Endothelial cell of hepatic sinusoid (primary cell): ENCODE measurements around the gene ECEL1.
"Not testable (repeated sequence)": the region's sequence is repeated elsewhere in the genome, so short reads cannot be mapped to it uniquely, and the experiment has no call there.

Experiments used
- in situ Hi-C: cut with HindIII; loops from 2 replicates; pipeline ENCODE4 v1.10.0; 2017; ENCODE audit warnings: low sequenced_read_pairs

The ECEL1 gene, protein sequence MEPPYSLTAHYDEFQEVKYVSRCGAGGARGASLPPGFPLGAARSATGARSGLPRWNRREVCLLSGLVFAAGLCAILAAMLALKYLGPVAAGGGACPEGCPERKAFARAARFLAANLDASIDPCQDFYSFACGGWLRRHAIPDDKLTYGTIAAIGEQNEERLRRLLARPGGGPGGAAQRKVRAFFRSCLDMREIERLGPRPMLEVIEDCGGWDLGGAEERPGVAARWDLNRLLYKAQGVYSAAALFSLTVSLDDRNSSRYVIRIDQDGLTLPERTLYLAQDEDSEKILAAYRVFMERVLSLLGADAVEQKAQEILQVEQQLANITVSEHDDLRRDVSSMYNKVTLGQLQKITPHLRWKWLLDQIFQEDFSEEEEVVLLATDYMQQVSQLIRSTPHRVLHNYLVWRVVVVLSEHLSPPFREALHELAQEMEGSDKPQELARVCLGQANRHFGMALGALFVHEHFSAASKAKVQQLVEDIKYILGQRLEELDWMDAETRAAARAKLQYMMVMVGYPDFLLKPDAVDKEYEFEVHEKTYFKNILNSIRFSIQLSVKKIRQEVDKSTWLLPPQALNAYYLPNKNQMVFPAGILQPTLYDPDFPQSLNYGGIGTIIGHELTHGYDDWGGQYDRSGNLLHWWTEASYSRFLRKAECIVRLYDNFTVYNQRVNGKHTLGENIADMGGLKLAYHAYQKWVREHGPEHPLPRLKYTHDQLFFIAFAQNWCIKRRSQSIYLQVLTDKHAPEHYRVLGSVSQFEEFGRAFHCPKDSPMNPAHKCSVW

DNA sequence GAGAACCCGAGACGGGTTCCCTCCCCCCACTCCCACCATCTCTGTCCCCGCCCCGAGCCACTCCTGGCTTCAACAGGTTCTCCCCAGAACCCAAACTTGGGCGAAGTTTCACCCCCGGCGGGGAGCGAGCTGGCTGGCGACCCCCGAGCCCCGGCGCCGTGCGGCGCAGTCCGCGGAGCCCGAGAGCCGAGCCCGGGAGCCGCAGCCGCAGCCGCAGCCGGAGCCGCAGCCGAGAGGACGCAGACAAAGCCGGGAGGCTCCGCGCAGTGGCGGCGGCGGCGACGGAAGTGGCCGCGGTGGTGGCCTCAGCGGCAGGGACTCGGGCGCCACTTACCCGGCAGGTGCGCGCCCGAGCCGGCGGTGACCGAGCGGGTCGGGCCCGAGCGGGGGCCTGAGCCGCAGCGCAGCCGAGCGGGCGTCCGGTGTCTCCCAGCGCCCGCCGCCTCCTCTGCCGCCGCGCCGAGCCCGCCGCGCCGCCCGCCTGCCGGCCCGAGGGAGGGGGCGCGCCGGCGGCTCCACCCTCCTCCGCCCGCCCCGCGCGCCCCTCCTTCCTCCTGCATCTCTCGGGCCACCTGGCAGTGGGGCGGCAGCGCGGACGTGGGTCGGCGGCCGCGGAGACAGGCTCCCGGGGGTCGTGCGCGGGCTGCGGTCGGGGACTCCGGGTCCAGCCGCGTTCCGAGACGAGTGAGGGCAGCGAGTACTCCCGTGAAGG is at the start of gene ECEL1:
Gene ECEL1 (minus strand): TSS at position 450 of the 712 bp plus-strand sequence. CDS start 1,181 bp downstream, outside the sequence.
- in situ Hi-C loops, result no loop called here

DNA sequence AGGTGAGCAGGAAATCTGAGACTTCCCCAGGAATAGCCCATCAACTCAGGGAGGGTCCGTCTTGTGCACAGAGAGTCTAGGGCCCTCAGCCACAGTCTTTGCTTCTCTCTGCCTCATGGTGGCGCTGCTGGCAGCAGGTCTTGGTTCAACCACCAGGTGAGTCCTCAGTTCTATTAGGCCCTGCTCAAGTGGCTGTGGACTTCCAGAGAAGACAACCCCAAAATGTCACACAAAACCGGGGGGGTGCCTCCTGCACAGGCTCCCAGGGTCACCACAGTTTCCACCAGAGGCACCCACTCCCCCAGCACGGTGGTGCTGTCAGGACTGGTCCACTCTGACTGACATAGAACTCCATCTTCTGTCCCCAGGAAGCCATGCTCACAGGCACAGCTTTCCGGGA is 49.4 kb upstream of the ECEL1 start:
- in situ Hi-C loops, result no loop called here

DNA sequence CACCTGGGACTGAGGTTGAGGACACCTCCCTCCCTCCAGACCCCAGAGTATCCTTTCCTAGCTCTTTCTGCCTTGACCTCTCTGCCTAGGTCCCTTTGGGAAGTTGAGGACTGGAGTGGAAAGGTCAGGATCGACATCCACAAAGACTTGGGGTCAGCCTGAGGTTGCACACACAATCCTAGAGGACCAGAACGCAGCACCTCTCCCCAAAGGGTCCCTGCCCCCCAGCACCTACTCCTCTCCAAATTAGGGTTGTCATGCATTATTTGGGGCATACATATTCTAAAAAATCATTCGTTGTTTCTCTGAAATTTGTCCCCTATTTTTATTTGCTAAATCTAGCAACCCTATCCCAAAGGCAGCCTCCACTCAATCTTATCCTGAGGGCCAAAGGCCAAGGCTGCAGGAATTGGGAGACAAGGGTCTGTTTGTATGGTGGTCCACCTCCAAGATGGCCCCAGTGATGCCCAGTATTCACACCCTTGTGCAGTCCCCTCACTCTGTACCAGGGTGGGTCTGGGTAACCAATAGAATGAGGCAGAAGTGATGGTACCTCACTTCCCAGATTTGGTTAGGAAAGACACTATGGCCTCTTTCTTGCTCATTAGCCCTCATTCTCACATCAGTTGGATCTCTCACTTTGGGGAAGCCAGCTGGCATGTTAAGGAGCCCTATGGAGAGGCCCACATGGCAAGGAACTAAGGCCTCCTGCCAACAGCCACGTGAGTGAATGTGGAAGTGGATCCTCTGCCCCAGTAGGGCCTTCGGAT is 48.3 kb upstream of the ECEL1 start:
- in situ Hi-C loops, result no loop called here

DNA sequence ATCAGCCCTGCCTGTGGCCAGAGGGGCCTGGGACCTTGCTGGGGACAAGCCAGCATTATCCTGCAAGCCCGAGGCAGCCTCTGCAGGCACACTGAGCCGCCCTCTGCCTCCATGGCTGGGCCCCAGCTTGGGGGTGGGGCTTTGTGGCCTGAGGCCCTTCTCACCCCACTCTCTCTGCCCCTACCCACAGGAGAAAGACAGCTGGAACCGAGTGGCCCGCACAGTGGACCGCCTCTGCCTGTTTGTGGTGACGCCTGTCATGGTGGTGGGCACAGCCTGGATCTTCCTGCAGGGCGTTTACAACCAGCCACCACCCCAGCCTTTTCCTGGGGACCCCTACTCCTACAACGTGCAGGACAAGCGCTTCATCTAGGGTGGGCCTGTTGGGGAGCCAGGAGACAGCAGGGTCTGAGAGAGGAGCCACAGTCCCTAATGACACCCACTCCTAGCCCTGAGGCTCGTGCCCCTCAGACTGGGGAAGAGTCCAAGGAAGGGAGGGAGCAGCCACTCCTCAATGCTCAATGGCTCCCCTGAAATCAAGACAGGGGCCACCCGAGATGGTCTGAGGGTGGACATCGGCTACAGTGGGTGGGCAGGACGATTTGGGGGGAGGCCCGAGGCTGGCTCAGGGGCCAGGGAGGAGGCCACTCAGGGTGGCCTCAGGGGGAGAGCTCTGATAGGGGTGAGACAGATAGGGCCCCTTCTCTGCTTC is 47.5 kb upstream of the ECEL1 start:
- in situ Hi-C loops, result no loop called here

DNA sequence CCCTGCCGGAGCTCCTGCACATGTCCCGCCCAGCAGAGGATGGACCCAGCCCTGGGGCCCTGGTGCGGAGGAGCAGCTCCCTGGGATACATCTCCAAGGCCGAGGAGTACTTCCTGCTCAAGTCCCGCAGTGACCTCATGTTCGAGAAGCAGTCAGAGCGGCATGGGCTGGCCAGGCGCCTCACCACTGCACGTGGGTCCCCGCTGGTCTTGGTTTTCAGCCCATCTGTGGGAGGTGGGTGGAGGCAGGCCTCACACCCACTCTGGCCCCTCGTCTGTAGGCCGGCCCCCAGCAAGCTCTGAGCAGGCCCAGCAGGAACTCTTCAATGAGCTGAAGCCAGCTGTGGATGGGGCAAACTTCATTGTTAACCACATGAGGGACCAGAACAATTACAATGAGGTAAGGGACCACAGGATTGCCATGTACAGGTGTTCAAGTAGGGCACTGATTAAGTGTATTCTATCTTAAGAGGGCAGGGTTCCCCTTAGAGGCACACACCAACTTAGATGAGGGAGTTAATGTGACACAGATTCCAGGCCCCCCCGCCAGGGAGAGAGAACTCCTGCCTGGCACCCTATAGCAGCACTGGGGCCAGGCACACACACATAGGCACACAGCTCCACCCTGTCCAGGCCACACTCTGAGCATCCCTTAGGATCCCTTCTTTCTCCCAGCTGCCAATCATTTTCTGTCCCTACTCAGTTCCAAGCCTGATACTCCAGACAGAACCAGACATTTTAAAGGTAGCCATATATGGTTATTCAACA is 46.5 kb upstream of the ECEL1 start:
- in situ Hi-C loops, result no loop called here

DNA sequence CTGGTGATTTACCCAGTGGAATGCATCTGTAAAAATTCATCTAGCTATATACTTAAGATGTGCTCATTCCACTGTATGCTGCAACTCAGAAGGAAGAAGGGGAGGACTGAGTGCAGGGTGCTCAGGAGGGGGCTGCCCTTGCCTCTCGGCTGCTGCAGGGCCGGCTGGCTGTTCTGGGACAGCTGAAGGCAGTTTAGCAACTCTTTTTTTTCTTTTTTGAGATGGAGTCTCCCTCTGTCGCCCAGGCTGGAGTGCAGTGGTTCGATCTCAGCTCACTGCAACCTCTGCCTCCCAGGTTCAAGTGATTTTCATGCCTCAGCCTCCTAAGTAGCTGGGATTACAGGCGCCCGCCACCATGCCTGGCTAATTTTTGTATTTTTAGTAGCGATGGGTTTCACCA is 45.2 kb upstream of the ECEL1 start:
- in situ Hi-C loops, result not testable (repeated sequence)

DNA sequence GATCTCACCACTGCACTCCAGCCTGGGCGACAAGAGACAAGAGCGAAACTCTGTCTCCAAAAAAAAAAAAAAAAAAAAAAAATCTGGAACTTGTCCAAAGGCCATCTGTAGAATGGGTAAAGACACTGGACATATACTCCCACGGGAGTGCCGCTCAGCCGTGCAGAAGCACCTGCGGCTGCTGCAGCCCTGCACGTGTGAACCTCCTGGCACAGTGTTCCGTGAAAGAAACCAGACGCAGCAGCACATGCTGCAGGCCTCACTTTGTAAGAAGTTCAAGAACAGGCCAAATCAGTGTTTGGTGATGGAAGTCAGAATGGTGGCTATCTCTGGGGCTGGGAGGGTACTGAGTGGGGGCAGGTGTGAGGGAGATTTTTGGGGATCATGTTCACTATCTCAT is 44.8 kb upstream of the ECEL1 start:
- in situ Hi-C loops, result no loop called here

DNA sequence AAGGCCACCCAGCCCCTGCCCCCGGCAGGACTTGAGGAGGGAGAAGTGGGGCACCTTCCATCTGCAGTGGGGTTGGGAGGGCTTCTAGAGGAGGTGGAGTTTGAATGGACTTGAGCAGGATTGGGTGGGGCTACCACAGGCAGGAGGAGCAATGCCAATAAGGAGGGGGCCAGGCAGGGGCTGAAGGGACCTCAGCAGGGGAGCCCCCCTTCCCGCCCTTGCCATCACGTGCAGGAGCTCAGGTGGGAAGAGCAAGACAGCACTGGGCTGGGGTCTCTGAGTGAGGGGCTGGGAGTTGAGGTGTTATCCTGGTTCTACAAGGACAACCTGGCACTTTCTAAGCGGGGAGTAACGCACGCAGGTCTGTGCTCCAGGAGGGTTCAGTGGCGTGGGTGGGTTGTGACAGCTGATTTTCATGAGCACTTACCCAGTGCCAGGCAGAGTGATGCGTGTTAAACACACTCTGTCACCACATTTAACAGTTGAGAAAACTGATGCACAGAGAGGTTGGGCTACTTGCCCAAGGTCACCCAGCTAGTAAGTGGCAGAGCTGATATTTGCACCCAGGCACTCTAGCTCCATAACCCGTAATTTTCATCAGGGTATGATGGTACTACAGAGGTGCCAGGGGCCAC is 43.1 kb upstream of the ECEL1 start:
- in situ Hi-C loops, result no loop called here

DNA sequence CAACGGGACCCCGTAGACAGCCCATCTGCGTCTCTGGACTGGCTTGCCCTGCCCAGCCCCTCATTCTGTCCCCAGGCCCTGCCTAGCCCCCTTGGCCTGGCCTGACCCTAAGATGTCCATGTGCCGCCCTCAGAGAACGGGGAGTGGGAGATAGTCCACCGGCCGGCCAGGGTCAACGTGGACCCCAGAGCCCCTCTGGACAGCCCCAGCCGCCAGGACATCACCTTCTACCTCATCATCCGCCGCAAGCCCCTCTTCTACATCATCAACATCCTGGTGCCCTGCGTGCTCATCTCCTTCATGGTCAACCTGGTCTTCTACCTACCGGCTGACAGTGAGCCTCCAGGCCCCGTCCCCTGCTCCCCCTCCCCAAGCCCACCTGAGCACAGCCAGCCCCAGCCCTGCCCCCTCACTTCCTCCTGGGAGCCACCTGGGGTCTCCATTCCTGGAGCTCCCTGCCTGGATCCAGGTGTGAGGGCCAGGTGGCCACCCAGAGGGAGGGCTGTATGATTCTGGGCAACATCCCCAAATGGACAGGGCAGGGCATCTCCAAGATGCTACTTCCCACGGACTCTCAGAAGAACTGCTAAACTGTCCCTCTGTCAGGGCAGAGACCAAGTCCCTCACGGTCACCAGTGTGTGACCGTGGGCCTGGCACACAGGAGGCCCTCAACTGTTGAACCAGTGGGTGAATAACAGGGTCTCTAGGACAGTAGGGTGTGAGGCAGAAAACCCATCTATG is 42.3 kb upstream of the ECEL1 start:
- in situ Hi-C loops, result no loop called here

DNA sequence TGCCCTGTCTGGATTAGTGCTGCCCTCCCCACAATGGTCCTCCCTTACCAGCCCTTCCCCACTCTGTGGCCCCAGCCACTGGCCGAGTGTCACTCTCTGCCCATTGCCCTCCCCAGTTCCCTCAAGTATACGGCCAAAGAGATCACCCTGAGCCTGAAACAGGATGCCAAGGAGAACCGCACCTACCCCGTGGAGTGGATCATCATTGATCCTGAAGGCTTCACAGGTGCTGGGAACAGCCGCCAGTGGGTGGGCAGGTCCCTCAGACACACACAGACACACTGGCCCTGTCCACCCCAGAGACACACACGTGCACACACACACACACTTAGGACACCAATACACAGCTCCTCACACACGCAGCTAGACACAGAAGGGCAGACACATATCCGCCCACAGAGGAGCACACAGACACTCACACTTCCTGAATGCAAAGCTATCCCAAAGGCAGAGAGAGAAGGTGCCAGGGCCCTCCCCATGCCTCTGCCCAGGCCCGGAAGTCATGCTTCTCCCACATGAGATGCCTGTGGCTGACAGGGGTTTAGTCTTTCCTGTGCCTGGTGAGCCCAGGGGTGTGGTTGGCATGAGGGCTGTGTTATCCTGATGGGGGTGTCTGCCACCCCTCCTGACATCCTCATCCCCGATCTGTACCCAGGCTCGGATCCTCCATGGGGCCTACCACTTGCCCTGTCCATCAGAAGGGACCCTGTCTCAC is 41.3 kb upstream of the ECEL1 start:
- in situ Hi-C loops, result no loop called here

DNA sequence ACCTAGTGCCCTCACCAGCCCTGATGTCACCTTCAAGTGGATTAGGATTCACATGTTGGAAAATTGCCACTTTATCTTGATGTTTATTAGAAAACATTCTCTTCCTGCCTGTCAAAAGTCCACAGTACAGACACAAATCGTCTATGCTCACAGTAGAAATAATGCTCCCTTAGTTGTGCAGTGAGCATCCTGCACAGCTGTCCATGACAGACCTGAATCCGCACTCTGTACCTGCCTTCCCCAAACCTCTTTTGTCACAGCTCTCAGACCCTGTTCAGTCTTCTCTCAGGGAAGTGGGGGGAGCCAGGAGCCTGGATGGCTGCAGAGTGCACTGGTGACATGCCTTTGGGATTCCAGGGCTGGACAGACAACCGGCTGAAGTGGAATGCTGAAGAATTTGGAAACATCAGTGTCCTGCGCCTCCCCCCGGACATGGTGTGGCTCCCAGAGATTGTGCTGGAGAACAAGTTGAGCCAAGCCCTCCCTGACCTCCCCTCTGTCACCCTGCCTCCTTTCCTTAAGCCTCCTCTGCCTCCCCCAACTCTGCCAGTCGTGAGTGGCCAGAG is 40.4 kb upstream of the ECEL1 start:
- in situ Hi-C loops, result no loop called here

DNA sequence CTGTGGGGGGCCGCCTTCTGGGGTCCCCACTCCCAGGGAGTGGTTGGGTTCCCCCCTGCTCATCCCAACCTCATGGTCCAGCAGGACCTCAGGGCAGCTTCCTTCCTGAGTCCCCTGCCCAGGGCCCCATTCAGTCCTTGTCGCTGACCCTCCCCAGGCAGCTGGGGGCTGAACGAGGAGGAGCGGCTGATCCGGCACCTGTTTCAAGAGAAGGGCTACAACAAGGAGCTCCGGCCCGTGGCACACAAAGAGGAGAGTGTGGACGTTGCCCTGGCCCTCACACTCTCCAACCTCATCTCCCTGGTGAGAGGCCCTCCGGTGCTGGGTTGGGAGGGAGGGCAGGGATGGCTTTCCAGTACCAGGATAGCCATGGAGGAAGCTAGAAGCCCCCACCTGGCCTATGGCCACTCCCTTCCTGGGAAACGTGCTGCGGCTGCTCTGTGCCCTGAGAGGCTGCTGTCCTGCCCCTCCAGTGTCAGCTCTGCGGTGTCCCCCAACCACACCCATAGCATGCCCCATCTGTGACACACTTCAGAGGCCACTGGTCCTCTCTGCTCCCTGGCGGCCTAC is 38.8 kb upstream of the ECEL1 start:
- in situ Hi-C loops, result no loop called here

DNA sequence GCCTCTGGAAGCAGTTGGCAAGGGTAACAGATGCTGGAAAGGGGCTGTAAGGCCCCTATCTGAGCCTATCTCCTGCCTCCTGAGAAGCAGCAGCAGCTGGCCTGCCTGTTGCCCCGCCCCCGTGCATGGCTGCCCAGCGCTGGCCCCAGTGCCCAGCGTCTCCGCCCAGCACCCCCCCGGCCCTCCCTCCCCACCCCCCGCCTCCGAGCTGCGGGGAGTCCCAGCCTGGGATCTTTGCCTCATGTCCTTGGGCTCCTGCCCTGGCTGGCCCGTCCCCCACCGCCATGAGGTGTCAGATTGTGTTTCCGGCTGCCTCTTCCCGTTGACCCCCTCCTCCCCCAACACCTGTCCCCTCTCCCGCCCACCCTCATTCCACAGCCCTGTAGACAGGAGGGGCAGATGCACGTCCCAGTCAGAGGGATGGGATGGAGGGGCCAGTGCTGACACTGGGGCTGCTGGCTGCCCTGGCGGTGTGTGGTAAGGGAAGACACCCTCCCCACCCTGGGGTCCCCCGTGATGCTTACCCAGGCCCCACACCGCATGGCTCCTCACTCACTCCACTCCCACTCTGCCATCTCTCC is 38.2 kb upstream of the ECEL1 start, which contains the start of gene CHRND:
Gene CHRND (plus strand): TSS at position 370 of the 581 bp plus-strand sequence. CDS start 56 bp downstream, at position 426.
- in situ Hi-C loops, result no loop called here

DNA sequence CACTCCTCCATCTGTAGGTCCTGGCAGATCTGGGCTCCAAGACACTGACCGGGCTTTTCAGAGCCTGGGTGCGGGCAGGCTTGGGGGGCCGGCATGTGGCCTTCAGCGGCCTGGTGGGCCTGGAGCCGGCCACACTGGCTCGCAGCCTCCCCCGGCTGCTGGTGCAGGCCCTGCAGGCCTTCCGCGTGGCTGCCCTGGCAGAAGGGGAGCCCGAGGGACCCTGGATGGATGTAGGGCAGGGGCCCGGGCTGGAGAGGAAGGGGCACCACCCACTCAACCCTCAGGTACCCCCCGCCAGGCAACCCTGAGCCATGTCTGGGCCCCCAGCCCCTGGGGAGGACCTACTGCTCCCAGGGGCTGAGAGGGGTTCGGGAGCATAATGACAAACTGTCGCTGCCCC is 37.6 kb upstream of the ECEL1 start:
- in situ Hi-C loops, result no loop called here

DNA sequence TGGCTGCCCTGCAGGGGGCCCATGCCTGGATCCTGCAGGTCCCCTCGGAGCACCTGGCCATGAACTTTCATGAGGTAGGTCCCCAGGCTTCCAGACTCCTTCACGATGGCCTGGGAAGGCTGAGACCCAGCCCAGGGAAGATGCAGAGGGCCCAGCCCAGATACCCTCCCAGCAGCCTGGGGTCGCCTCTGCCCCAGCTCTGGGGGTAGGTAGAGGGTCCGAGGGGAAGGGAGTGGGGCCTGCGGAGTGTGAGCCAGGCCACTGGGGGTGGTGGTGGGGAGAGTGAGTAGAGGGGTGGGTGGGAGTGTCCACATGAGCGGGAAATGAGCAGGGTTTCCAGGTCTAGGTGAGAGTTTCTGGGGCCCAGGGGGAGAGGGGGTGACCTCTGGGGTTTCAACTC is 37.1 kb upstream of the ECEL1 start:
- in situ Hi-C loops, result no loop called here
